Measurements from ENCODE around the gene PAPSS2. TPM values are rescaled to one million over a fixed set of nuclear protein-coding genes. Genes with fewer than 3 reads are reported as not detected.
"Not testable (repeated sequence)": the region's sequence is repeated elsewhere in the genome, so short reads cannot be mapped to it uniquely, and the experiment has no call there.

The PAPSS2 gene
- total and polyA plus RNA-seq, 2 experiments from 2014 or later = 65.9 to 82.3 TPM

DNA sequence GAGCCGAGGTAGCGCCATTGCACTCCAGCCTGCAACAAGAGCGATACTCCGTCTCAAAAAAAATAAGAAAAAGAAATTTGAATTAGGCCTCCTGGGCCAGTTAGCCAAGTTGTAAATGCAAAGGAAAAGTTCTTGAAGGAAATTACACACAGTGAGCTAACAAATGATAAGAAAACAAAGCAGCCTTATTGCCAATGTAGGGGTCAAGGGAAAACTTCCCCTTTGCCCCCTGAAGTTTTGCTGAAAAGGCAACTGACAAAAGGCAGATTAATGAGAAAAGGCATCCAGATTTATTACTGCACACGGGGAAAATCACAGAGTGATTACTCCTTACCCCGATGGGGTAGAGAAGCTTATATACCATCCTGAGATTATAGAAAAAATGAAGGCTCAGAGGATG lies 70.3 kb downstream of the PAPSS2 start:
- H2AFZ ChIP-seq = no peak overlapping the region
- TF ChIP-seq EZH2 (IDR thresholded peaks at IDR 0.05; ENCODE audit: insufficient read depth, poor library complexity, severe bottlenecking) = no peak
- TF ChIP-seq EZH2phosphoT487 (IDR thresholded peaks at IDR 0.05; ENCODE audit: insufficient read depth, low read depth) = no peak
- no peaks in the 10 kb centered on the region for H4K20me1 ChIP-seq (ENCODE audit: insufficient read depth)
- WGBS, 2 experiments (ENCODE audit: low coverage in 1 of 2, low lambda C conversion rate in 2 of 2, missing lambda C conversion rate in 2 of 2) = 88 to 91% methylated on average over 6 of the region's 6 CpGs
- no peaks in the 10 kb centered on the region for H3F3A ChIP-seq (ENCODE audit: insufficient read depth)
- no peak overlapping the region for H3K4me2 ChIP-seq (ENCODE audit: unreplicated experiment)
- no peak overlapping the region for H3K4me3 ChIP-seq
- no peaks in the 10 kb centered on the region for H3K79me2 ChIP-seq (ENCODE audit: insufficient read depth)
- no peaks in the 10 kb centered on the region for H3K9me2 ChIP-seq (ENCODE audit: insufficient read depth)
- no peak overlapping the region for H3K27ac ChIP-seq
- no peaks in the 10 kb centered on the region for H3K4me1 ChIP-seq (ENCODE audit: insufficient read depth)
- no peaks in the 10 kb centered on the region for H3K9me3 ChIP-seq (ENCODE audit: low read depth)
- peaks cover 10% of the 10 kb centered on the region; the same call in 1 of the 2 replicates for H3K36me3 ChIP-seq (ENCODE audit: low read depth)
- H3K27me3 ChIP-seq (replicated peaks; ENCODE audit: insufficient read depth) = no peaks in the 10 kb centered on the region
- no peak overlapping the region for H3K9ac ChIP-seq
- DNase-seq = no peak
- in situ Hi-C loops (cut with MboI) = loop anchor here (10.0 kb wide), 1 partner anchor 195 kb away; no protein-coding TSS in a partner anchor

DNA sequence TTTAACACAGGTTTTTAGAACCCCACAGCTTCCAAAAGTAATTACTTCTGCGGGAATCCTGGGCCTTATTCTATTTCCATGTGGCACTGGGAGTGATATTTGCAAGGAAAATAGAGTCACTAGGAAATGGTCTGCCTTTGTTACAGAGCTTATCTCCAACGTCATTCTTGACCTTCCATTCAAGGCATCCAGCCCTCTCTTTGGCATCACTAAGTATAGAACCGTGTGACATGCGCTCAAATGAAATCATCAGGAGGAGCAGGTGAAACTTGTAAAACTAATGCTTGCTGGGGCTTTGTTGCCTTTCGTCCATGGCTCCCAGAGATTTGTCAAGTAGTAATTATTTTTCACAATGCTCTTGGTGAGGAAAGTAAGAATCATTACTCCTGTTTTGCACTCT lies 73.4 kb downstream of the PAPSS2 start:
- Histone ChIP-seq H3F3A (ENCODE audit: insufficient read depth) (no peaks in the 10 kb centered on the region), H3K79me2 (ENCODE audit: insufficient read depth) (no peaks in the 10 kb centered on the region), H3K9me3 (ENCODE audit: low read depth) (no peaks in the 10 kb centered on the region), H2AFZ (no peak overlapping the region), H3K9ac (no peak overlapping the region), H3K4me1 (ENCODE audit: insufficient read depth) (no peaks in the 10 kb centered on the region), H3K4me3 (no peak overlapping the region), H3K4me2 (ENCODE audit: unreplicated experiment) (no peak overlapping the region), H3K36me3 (ENCODE audit: low read depth) (no peaks in the 10 kb centered on the region; the same call in 1 of the 2 replicates), H3K9me2 (ENCODE audit: insufficient read depth) (no peaks in the 10 kb centered on the region), H3K27me3 (replicated peaks; ENCODE audit: insufficient read depth) (no peaks in the 10 kb centered on the region), H3K27ac (no peak overlapping the region), H4K20me1 (ENCODE audit: insufficient read depth) (no peaks in the 10 kb centered on the region)
- WGBS, 2 experiments (ENCODE audit: low coverage in 1 of 2, low lambda C conversion rate in 2 of 2, missing lambda C conversion rate in 2 of 2) = 84 to 86% methylated on average over 5 of the region's 5 CpGs
- DNase-seq = no peak
- TF ChIP-seq EZH2phosphoT487 (IDR thresholded peaks at IDR 0.05; ENCODE audit: insufficient read depth, low read depth) = no peak
- no peak for TF ChIP-seq EZH2 (IDR thresholded peaks at IDR 0.05; ENCODE audit: insufficient read depth, poor library complexity, severe bottlenecking)
- in situ Hi-C loops (cut with MboI) = loop anchor here (10.0 kb wide), 1 partner anchor 198 kb away; no protein-coding TSS in a partner anchor

DNA sequence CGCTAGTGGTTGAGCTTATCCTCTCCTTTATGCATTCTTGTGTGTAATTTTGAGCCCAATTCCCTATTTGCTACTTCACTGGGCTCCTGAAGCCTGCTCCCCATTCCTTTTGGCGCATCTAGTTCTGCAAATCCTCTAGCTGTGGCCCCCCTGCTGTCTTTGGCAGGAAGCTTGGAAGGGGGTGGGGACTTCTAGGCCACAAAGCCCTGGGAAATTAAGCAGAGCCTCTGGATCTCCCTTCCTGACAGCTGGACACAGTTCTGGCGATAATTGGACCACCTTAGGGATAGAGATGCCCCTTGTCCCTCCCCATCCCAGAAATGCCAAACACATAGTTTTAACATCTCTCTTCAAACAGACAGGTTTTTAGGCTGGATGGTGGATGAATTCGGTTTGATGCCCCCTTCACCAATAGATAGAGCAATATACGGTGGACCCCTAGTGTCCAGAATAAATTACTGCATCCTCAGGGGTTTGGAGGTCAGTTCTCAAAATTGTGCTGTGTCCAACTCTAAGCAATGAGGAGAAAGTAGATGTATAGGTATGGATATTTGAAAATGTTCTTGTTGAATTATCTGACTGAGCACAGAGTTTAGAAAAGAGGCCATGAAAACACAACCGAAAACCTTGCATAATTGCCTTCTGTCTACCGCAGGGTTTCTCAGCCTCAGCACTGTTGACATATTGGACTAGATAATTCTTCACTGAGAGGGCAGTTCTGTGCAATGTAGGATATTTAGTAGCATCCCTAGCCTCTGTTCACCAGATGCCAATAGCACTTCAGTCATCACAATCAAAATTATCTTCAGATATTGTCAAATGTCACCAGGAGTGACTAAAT lies 75.5 kb downstream of the PAPSS2 start:
- in situ Hi-C loops (cut with MboI) = loop anchor here (10.0 kb wide), 1 partner anchor 200 kb away; no protein-coding TSS in a partner anchor
- peaks cover 8% of the 10 kb centered on the region for H3F3A ChIP-seq (ENCODE audit: insufficient read depth)
- H3K36me3 ChIP-seq (ENCODE audit: low read depth) = no peaks in the 10 kb centered on the region; the same call in 1 of the 2 replicates
- no peaks in the 10 kb centered on the region for H3K9me2 ChIP-seq (ENCODE audit: insufficient read depth)
- H3K27me3 ChIP-seq (replicated peaks; ENCODE audit: insufficient read depth) = no peaks in the 10 kb centered on the region
- H3K27ac ChIP-seq = no peak overlapping the region
- H3K4me3 ChIP-seq = no peak overlapping the region
- H3K4me2 ChIP-seq (ENCODE audit: unreplicated experiment) = no peak overlapping the region
- DNase-seq = peak; percentile 62
- H3K4me1 ChIP-seq (ENCODE audit: insufficient read depth) = no peaks in the 10 kb centered on the region
- 40 to 44% methylated on average over 7 of the region's 7 CpGs for WGBS, 2 experiments (ENCODE audit: low coverage in 1 of 2, low lambda C conversion rate in 2 of 2, missing lambda C conversion rate in 2 of 2)
- H3K9me3 ChIP-seq (ENCODE audit: low read depth) = no peaks in the 10 kb centered on the region
- no peaks in the 10 kb centered on the region for H3K79me2 ChIP-seq (ENCODE audit: insufficient read depth)
- TF ChIP-seq EZH2phosphoT487 (IDR thresholded peaks at IDR 0.05; ENCODE audit: insufficient read depth, low read depth) = no peak
- no peak for TF ChIP-seq EZH2 (IDR thresholded peaks at IDR 0.05; ENCODE audit: insufficient read depth, poor library complexity, severe bottlenecking)
- no peak overlapping the region for H3K9ac ChIP-seq
- H4K20me1 ChIP-seq (ENCODE audit: insufficient read depth) = no peaks in the 10 kb centered on the region
- no peak overlapping the region for H2AFZ ChIP-seq

DNA sequence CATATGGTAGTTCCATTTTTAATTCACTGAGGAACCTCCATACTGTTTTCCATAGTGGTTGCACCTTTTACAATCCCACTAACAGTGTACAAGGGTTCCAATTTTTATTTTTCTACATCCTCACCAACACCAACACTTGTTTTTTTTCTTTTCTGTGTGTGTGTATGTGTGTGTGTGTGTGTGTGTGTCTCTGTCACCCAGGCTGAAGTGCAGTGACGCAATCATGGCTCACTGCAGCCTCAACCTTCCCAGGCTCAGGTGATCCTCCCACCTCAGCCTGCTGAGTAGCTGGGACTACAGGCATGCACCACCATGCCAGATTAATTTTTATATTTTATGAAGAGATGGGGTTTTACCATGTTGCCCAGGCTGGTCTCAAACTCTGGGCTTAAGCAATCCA lies 78.6 kb downstream of the PAPSS2 start:
- H3K79me2 ChIP-seq (ENCODE audit: insufficient read depth); H3K9me3 ChIP-seq (ENCODE audit: low read depth); H3K4me2 ChIP-seq (ENCODE audit: unreplicated experiment); H4K20me1 ChIP-seq (ENCODE audit: insufficient read depth); H3K27me3 ChIP-seq (replicated peaks; ENCODE audit: insufficient read depth); H3K9ac ChIP-seq; H2AFZ ChIP-seq; H3K36me3 ChIP-seq (ENCODE audit: low read depth); H3K27ac ChIP-seq; H3K4me1 ChIP-seq (ENCODE audit: insufficient read depth); H3K4me3 ChIP-seq; H3K9me2 ChIP-seq (ENCODE audit: insufficient read depth); DNase-seq: not testable (repeated sequence)
- 100% methylated on average over 1 of the region's 1 CpG for WGBS, 2 experiments (ENCODE audit: low coverage in 1 of 2, low lambda C conversion rate in 2 of 2, missing lambda C conversion rate in 2 of 2)
- H3F3A ChIP-seq (ENCODE audit: insufficient read depth) = peaks cover 12% of the 10 kb centered on the region
- in situ Hi-C loops (cut with MboI) = loop anchor here (10.0 kb wide), 1 partner anchor 203 kb away; no protein-coding TSS in a partner anchor

Measured in GM23248 (cell line).